H1 (cell line): ENCODE results near the gene PEX1. TPM values are rescaled to one million over a fixed set of nuclear protein-coding genes. Genes with fewer than 3 reads are reported as not detected.

Source experiments
- polyA plus RNA-seq, 7 experiments: library from polyadenylated mRNA; depleted of rRNA in 3 of 7; stranded (reverse) in 5 of 7; unstranded in 2 of 7; fragments of >200 nt in 5 of 7; fragments of 200-250 nt in 2 of 7; gene quantifications; 1 replicate in 5 of 7; 2 replicates in 1 of 7; 4 replicates in 1 of 7; pipeline versions ENCODE4 v1.2.1 to v1.2.3, GENCODE V29; 2011 to 2013; ENCODE audit warnings: missing spikeins in 2 of 7, mixed read lengths in 2 of 7
- total RNA-seq: library from RNA; stranded (reverse); fragmentation: NEBNext Ultra II Directional; extraction: Animal tissue kit (Norgen Biotek cat#: 25700); gene quantifications from 2 replicates; pipeline ENCODE4 v1.2.1, GENCODE V29; 2021

Gene PEX1
- total and polyA plus RNA-seq, 2 of the 8 experiments (the other 6 are each of a cell fraction or from before 2014, with no cell fraction given) = 16.4 to 23.9 TPM

Other genes with a start within 250 kb of the PEX1 start
- 31.6 and 34.7 TPM in 2 replicates for gene GATAD1, start 81.0 kb downstream of the PEX1 start, total RNA-seq
- gene GATAD1, start 81.0 kb downstream of the PEX1 start, polyA plus RNA-seq (2011; rRNA removed) = 14.9 and 17.1 TPM in 2 replicates
- not detected in 2 replicates for gene ERVW-1, start 50.6 kb downstream of the PEX1 start, total RNA-seq
- 0.06 and 0.08 TPM in 2 replicates for gene ERVW-1, start 50.6 kb downstream of the PEX1 start, polyA plus RNA-seq (2011; rRNA removed)
- gene RBM48, start 275 bp upstream of the PEX1 start, total RNA-seq = 8.6 and 9.5 TPM in 2 replicates
- gene RBM48, start 275 bp upstream of the PEX1 start, polyA plus RNA-seq (2011; rRNA removed) = 4.1 and 4.3 TPM in 2 replicates
- gene FAM133B, start 61.9 kb upstream of the PEX1 start, total RNA-seq = 38.0 and 39.0 TPM in 2 replicates
- 9.0 and 21.7 TPM in 2 replicates for gene FAM133B, start 61.9 kb upstream of the PEX1 start, polyA plus RNA-seq (2011; rRNA removed)